Tibial artery (tissue), 4 donors: ENCODE measurements around the gene NCF4.

Source experiments
- DNase-seq, 2 donors: peaks; one replicate each; pipeline ENCODE4 v3.0.0-alpha.2; 2019
- H3K27ac ChIP-seq, 2 donors: fragments of 200-600 bp; sonication (generic) in 1 of 2; 1 replicate in 1 of 2; 2 replicates in 1 of 2; pipeline ENCODE4 v1.5.1; 2018 to 2019; ENCODE audit warnings: mild to moderate bottlenecking in 1 of 2
- H3K27me3 ChIP-seq, 2 donors: fragments of 200-600 bp; sonication (generic) in 1 of 2; one replicate each; pipeline versions ENCODE4 v1.5.1 to v1.6.0; 2016 to 2019
- H3K36me3 ChIP-seq, 3 donors: fragments of 200-600 bp; sonication (generic) in 2 of 3; one replicate each; pipeline ENCODE4 v1.5.1; 2016 to 2019; ENCODE audit warnings: mild to moderate bottlenecking in 2 of 3
- H3K4me1 ChIP-seq, 4 donors: fragments of 200-600 bp; sonication (generic) in 2 of 4; 1 replicate in 3 of 4; 2 replicates in 1 of 4; pipeline ENCODE4 v1.5.1; 2016 to 2019
- H3K4me3 ChIP-seq, 2 donors: fragments of 200-600 bp; sonication (generic) in 1 of 2; 1 replicate in 1 of 2; 2 replicates in 1 of 2; pipeline ENCODE4 v1.5.1; 2018 to 2019; ENCODE audit warnings: mild to moderate bottlenecking in 2 of 2
- H3K9me3 ChIP-seq, 3 donors: fragments of 200-600 bp; sonication (generic) in 1 of 3; one replicate each; pipeline ENCODE4 v1.5.1; 2016 to 2019
- CTCF ChIP-seq, 2 experiments: fragments of 200-600 bp in 1 of 2; fragments of 450-650 bp in 1 of 2; IDR thresholded peaks; one replicate each; pipeline ENCODE4 v1.5.1; 2017 to 2019; ENCODE audit warnings: antibody characterized with exemption in 2 of 2, mild to moderate bottlenecking in 1 of 2, moderate library complexity in 1 of 2
- intact Hi-C: fragments of 100-400 bp; cut with DNase I; formaldehyde crosslinking; loops from one replicate; pipeline ENCODE4 v1.15.0; 2023; ENCODE audit warnings: low total_unique reads

NCF4 gene

GRCh38 chr22:36838119-36839030 is 22.4 kb upstream of the NCF4 start:
- Histone ChIP-seq H3K27ac (no peak overlapping the region), H3K36me3 (no peaks in the 10 kb centered on the region), H3K4me3 (no peak overlapping the region), H3K27me3 (peaks cover 0 to 34% of the 10 kb centered on the region in 2 donors), H3K9me3 (no peaks in the 10 kb centered on the region), H3K4me1 (no peaks in the 10 kb centered on the region)
- DNase-seq = no peak
- intact Hi-C loops = no loop called here
- TF ChIP-seq CTCF (IDR thresholded peaks at IDR 0.05) = no peak

DNA sequence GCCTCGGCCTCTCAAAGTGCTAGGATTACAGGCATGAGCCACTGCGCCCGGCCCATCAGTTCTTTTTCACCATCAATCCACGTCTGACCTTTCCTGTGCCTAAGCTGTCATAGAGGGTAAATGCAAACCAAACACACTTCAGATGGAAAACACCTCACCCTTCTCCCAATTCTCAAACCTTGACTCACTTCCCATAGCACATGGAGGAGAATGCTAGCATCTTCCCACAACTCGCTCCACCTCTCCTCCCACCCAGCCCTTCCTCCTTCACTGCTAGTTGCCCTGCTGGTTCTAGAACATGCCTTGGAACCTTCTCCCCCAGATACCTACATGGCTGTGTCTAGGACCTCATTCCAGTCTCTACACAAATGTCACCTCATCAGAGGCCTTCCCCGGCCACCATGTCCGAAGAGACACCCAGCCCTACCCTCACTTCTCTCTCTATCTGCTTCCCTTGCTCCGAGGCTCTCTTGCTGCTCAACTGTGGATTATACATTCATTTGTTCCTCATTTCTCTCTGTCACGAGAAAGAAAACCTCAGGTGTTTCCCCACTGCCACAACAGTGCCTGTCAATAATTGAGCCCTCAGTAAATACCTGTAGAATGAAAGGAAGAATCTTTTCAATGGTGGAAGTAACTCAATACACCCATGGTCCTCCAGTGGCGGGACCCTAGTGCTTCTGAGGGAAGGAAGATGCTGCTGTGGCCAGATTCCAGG is 21.3 kb upstream of the NCF4 start:
- no peaks in the 10 kb centered on the region for H3K36me3 ChIP-seq
- intact Hi-C loops = no loop called here
- H3K4me3 ChIP-seq = no peak overlapping the region
- no peak overlapping the region for H3K27ac ChIP-seq
- TF ChIP-seq CTCF (IDR thresholded peaks at IDR 0.05) = no peak
- peaks cover 0 to 38% of the 10 kb centered on the region in 2 donors for H3K27me3 ChIP-seq
- no peaks in the 10 kb centered on the region for H3K9me3 ChIP-seq
- H3K4me1 ChIP-seq = no peaks in the 10 kb centered on the region
- no peak for DNase-seq

DNA sequence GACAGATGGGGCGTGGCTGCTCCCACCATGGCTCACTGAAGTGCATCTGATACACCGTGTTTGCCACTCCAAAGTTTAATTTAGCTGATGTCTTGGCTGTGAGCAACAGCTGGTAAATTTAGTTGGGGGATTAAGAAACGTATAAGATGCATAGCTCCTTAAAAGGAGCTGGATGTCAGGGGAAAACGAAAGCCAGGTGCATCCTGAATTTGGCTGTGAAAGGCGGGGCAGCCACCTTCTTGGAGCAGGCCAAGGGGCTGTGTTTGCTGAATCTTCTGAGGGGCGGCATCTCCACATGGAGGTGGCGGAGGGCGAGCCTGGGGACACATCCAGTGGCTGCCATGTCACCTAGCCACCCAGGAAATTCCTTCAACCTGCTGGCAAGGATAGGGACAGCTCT is 20.7 kb upstream of the NCF4 start:
- Histone ChIP-seq H3K4me3 (no peak overlapping the region), H3K36me3 (no peaks in the 10 kb centered on the region), H3K27me3 (peaks cover 0 to 38% of the 10 kb centered on the region in 2 donors), H3K27ac (no peak overlapping the region), H3K4me1 (no peaks in the 10 kb centered on the region), H3K9me3 (no peaks in the 10 kb centered on the region)
- intact Hi-C loops = no loop called here
- no peak for DNase-seq
- TF ChIP-seq CTCF (IDR thresholded peaks at IDR 0.05) = no peak

DNA sequence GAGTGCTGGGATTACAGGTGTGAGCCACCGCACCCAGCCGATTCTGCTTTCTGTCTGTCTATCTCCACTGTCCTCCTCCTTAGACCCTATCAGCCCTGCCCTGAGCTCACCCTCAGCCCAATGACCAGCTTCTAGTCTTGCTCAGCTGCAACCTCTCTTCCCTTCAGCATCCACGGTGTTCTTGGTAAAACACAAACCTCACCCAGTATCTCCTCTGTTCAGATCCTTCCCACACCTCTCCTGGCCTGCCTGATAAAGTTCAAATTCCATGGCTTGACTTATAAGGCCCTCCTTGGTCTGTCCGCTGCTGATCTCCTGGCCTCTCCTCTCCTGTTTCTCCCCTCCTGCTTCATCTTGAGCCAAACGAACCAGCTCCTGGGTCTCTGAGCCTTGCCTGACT is 14.5 kb upstream of the NCF4 start:
- no peak for DNase-seq
- H3K4me1 ChIP-seq = no peaks in the 10 kb centered on the region
- no peaks in the 10 kb centered on the region for H3K36me3 ChIP-seq
- intact Hi-C loops = no loop called here
- peaks cover 0 to 56% of the 10 kb centered on the region in 2 donors for H3K27me3 ChIP-seq
- H3K27ac ChIP-seq = no peak overlapping the region
- no peaks in the 10 kb centered on the region for H3K9me3 ChIP-seq
- H3K4me3 ChIP-seq = no peak overlapping the region
- TF ChIP-seq CTCF (IDR thresholded peaks at IDR 0.05) = no peak

- DNase-seq = no peak
Measured at GRCh38 chr22:36846949-36847348, 13.9 kb upstream of the NCF4 start.

More at GRCh38 chr22:36846949-36847348, 13.9 kb upstream of the NCF4 start:
- Histone ChIP-seq H3K9me3 (no peaks in the 10 kb centered on the region), H3K36me3 (no peaks in the 10 kb centered on the region), H3K4me3 (no peak overlapping the region), H3K27ac (no peak overlapping the region), H3K27me3 (peaks cover 0 to 56% of the 10 kb centered on the region in 2 donors), H3K4me1 (no peaks in the 10 kb centered on the region)
- intact Hi-C loops = no loop called here
- no peak for TF ChIP-seq CTCF (IDR thresholded peaks at IDR 0.05)
